ENCODE results near the gene MMEL1.
A peak's percentile ranks its signal among the peaks of the same experiment; 100 is the strongest.

DNA sequence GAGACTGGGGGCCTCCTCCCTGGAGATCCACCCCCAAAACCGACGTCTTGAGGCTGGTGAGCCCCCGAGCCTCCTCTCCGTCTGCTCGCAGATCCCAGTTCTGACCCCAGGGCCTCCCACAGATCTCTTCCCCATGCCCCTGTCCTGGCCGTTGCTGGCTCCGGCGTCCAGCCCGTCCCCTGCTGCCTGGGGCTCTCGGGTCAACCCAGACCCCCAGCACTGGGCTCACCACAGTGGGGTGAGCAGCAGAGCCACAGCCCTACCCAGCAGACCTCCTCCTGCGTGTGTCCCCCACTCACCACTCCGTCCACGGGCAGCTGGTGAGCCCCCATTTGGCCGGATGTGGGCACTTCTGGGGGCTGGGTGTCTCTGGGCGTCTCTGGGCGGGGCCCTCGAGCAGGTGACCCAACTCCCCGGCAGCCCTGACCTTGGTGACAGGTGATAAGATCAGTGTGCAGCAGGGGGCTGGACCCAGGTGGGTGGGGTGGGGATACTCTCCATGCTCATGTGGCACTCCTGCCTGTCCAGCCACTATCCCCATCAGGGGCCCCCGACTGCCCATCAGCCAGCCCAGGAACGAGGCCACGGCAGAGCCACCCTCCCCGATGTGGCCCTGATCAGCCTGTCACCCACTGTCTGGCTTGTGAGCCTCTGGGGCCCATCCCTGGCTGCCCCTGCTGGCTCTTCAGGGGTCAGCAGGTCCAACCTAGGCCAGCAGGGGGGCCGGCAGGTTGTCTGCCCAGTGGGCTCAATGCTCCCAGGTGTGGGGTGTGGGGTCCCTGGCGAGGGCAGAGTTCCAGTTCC lies 75.9 kb downstream of the MMEL1 start:
- TF ChIP-seq, protein P1, sequence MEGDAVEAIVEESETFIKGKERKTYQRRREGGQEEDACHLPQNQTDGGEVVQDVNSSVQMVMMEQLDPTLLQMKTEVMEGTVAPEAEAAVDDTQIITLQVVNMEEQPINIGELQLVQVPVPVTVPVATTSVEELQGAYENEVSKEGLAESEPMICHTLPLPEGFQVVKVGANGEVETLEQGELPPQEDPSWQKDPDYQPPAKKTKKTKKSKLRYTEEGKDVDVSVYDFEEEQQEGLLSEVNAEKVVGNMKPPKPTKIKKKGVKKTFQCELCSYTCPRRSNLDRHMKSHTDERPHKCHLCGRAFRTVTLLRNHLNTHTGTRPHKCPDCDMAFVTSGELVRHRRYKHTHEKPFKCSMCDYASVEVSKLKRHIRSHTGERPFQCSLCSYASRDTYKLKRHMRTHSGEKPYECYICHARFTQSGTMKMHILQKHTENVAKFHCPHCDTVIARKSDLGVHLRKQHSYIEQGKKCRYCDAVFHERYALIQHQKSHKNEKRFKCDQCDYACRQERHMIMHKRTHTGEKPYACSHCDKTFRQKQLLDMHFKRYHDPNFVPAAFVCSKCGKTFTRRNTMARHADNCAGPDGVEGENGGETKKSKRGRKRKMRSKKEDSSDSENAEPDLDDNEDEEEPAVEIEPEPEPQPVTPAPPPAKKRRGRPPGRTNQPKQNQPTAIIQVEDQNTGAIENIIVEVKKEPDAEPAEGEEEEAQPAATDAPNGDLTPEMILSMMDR (IDR thresholded peaks at IDR 0.05): peak in 2 of 6 experiments; percentile 9 to 40
- TF ChIP-seq POLR2A (IDR thresholded peaks at IDR 0.05): no peak
